Prostate gland (tissue), 2 donors: Measurements from ENCODE around the gene PPY. TPM values are rescaled to one million over a fixed set of nuclear protein-coding genes. Genes with fewer than 3 reads are reported as not detected.
"Not testable (repeated sequence)": the region's sequence is repeated elsewhere in the genome, so short reads cannot be mapped to it uniquely, and the experiment has no call there.

Experiments
- DNase-seq: peaks from one replicate; pipeline ENCODE4 v3.0.0-alpha.2; 2019; ENCODE audit warnings: low spot score
- H3K27ac ChIP-seq, 2 donors: fragments of 200-600 bp; sonication (generic); 2 replicates each; pipeline ENCODE4 v1.5.1; 2017 to 2019
- H3K27me3 ChIP-seq: fragments of 200-600 bp; sonication (generic); replicated peaks from 2 replicates; pipeline ENCODE4 v1.5.1; 2019; ENCODE audit not compliant: insufficient read depth
- H3K36me3 ChIP-seq, 2 donors: fragments of 200-600 bp; sonication (generic); 1 replicate in 1 of 2; 2 replicates in 1 of 2; pipeline versions ENCODE4 v1.5.1 to v1.8.1; 2017 to 2019
- H3K4me1 ChIP-seq: fragments of 200-600 bp; sonication (generic); replicated peaks from 2 replicates; pipeline ENCODE4 v1.5.1; 2019
- H3K4me3 ChIP-seq, 2 donors: fragments of 200-600 bp; sonication (generic); 2 replicates each; pipeline ENCODE4 v1.5.1; 2017 to 2019
- H3K9me3 ChIP-seq: fragments of 200-600 bp; sonication (generic); 2 replicates; pipeline ENCODE4 v1.5.1; 2017
- CTCF ChIP-seq, 4 experiments: fragments of 200-600 bp in 2 of 4; fragments of 450-650 bp in 2 of 4; sonication (generic) in 2 of 4; IDR thresholded peaks; 1 replicate in 3 of 4; 2 replicates in 1 of 4; pipeline ENCODE4 v1.5.1; 2016 to 2019; ENCODE audit warnings: antibody characterized with exemption in 4 of 4, mild to moderate bottlenecking in 2 of 4, moderate library complexity in 2 of 4
- POLR2A ChIP-seq: fragments of 450-650 bp; IDR thresholded peaks from one replicate; pipeline ENCODE4 v1.6.1; 2016; ENCODE audit warnings: antibody characterized with exemption, mild to moderate bottlenecking
- POLR2AphosphoS5 ChIP-seq: sonication (generic); formaldehyde crosslinking; IDR thresholded peaks from one replicate; pipeline ENCODE4 v1.6.1; 2017; ENCODE audit warnings: antibody characterized with exemption
- WGBS: methylation state at CpG from one replicate; pipeline ENCODE4 v1.1.5; 2018; 5-methylcytosine and 5-hydroxymethylcytosine counted together
- intact Hi-C: fragments of 100-400 bp; cut with DNase I; formaldehyde crosslinking; loops from one replicate; pipeline ENCODE4 v1.14.2; 2022
- total RNA-seq, 2 donors: library from RNA; depleted of rRNA; stranded (reverse); fragments of >200 nt; gene quantifications; one replicate each; pipeline ENCODE4 v1.1.0, GENCODE V29; 2016

The PPY gene
- total RNA-seq, 2 donors from 2014 or later: not detected

GRCh38 chr17:43931062-43931571 lies 11.2 kb downstream of the PPY start:
- TF ChIP-seq POLR2AphosphoS5 (no peak), CTCF (IDR thresholded peaks at IDR 0.05) (no peak), POLR2A (no peak)
- no peak overlapping the region for H3K4me3 ChIP-seq
- no peak for DNase-seq
- WGBS: 90% methylated on average over 5 of the region's 5 CpGs
- H3K4me1 ChIP-seq: no peaks in the 10 kb centered on the region
- no peak overlapping the region for H3K27ac ChIP-seq
- no peaks in the 10 kb centered on the region for H3K9me3 ChIP-seq
- H3K36me3 ChIP-seq: no peaks in the 10 kb centered on the region
- H3K27me3 ChIP-seq: no peaks in the 10 kb centered on the region
- intact Hi-C loops: no loop called here

GRCh38 chr17:43928609-43929008 lies 13.7 kb downstream of the PPY start:
- H3K36me3 ChIP-seq: no peaks in the 10 kb centered on the region
- H3K4me3 ChIP-seq: no peak overlapping the region
- no peaks in the 10 kb centered on the region for H3K9me3 ChIP-seq
- whole genome bisulfite sequencing: 91% methylated on average over 1 of the region's 1 CpG
- no peaks in the 10 kb centered on the region for H3K27me3 ChIP-seq
- no peaks in the 10 kb centered on the region for H3K4me1 ChIP-seq
- TF ChIP-seq CTCF (IDR thresholded peaks at IDR 0.05) (no peak), POLR2AphosphoS5 (no peak), POLR2A (no peak)
- no peak overlapping the region for H3K27ac ChIP-seq
- intact Hi-C loops: no loop called here
- no peak for DNase-seq

GRCh38 chr17:43927929-43928328 lies 14.3 kb downstream of the PPY start:
- WGBS: 15% methylated on average over 5 of the region's 5 CpGs
- not testable (repeated sequence) for DNase-seq, H3K36me3 ChIP-seq

GRCh38 chr17:43927060-43927864 lies 15.0 kb downstream of the PPY start:
- Histone ChIP-seq H3K4me1 (no peaks in the 10 kb centered on the region), H3K36me3 (no peaks in the 10 kb centered on the region), H3K27ac (peak overlapping the region in 1 of 2 donors; percentile 8), H3K9me3 (no peaks in the 10 kb centered on the region), H3K4me3 (peak overlapping the region; percentile 24 to 35), H3K27me3 (no peaks in the 10 kb centered on the region)
- WGBS: 5% methylated on average over 38 of the region's 42 CpGs
- intact Hi-C loops: no loop called here
- peak; percentile 13 for DNase-seq
- TF ChIP-seq POLR2A: no peak
- no peak for TF ChIP-seq POLR2AphosphoS5
- no peak for TF ChIP-seq CTCF (IDR thresholded peaks at IDR 0.05)

More at GRCh38 chr17:43927929-43928328, 14.3 kb downstream of the PPY start:
- H3K4me1 ChIP-seq, H3K27ac ChIP-seq, intact Hi-C loops, H3K27me3 ChIP-seq, H3K9me3 ChIP-seq, H3K4me3 ChIP-seq: not testable (repeated sequence)

GRCh38 chr17:43924558-43924957 lies 17.7 kb downstream of the PPY start:
- intact Hi-C loops: no loop called here
- WGBS: 88% methylated on average over 2 of the region's 2 CpGs
- no peaks in the 10 kb centered on the region for H3K4me1 ChIP-seq
- no peak overlapping the region for H3K27ac ChIP-seq
- H3K27me3 ChIP-seq: no peaks in the 10 kb centered on the region
- H3K4me3 ChIP-seq: no peak overlapping the region
- TF ChIP-seq POLR2AphosphoS5 (no peak), CTCF (IDR thresholded peaks at IDR 0.05) (no peak), POLR2A (no peak)
- H3K9me3 ChIP-seq: no peaks in the 10 kb centered on the region
- no peak for DNase-seq
- H3K36me3 ChIP-seq: no peaks in the 10 kb centered on the region
